Neural cell (in vitro differentiated cells): ENCODE measurements around the gene XRN1.

Source experiments
- CTCF ChIP-seq: fragments of 450-650 bp; IDR thresholded peaks from 2 replicates; pipeline ENCODE4 v1.5.1; 2014; ENCODE audit warnings: antibody characterized with exemption, mild to moderate bottlenecking, moderate library complexity; ENCODE audit not compliant: poor library complexity, severe bottlenecking
- EP300 ChIP-seq: fragments of 450-650 bp; conservative IDR thresholded peaks from 2 replicates; pipeline ENCODE4 v1.6.1; 2014; ENCODE audit warnings: antibody characterized with exemption, mild to moderate bottlenecking, moderate library complexity; ENCODE audit not compliant: poor library complexity, severe bottlenecking
- EZH2 ChIP-seq: fragments of 200-600, 300-800 bp; shearing (Covaris generic), sonication (generic); IDR thresholded peaks from 2 replicates; pipeline ENCODE4 v1.6.1; 2014; ENCODE audit warnings: antibody characterized with exemption, low read length, borderline replicate concordance, mild to moderate bottlenecking; ENCODE audit not compliant: insufficient read depth, poor library complexity, severe bottlenecking
- MXI1 ChIP-seq: fragments of 450-650 bp; conservative IDR thresholded peaks from 2 replicates; pipeline ENCODE4 v1.6.1; 2014; ENCODE audit warnings: antibody characterized with exemption, mild to moderate bottlenecking; ENCODE audit not compliant: poor library complexity, severe bottlenecking
- POLR2AphosphoS5 ChIP-seq: IDR thresholded peaks from 2 replicates; pipeline ENCODE4 v1.6.1; 2012
- RAD21 ChIP-seq: fragments of 450-650 bp; conservative IDR thresholded peaks from 2 replicates; pipeline ENCODE4 v1.6.1; 2014; ENCODE audit warnings: antibody characterized with exemption, mild to moderate bottlenecking, moderate library complexity
- REST ChIP-seq: IDR thresholded peaks from 2 replicates; pipeline ENCODE4 v1.6.1; 2012; ENCODE audit warnings: borderline replicate concordance
- TAF1 ChIP-seq: IDR thresholded peaks from 2 replicates; pipeline ENCODE4 v1.6.1; 2012; ENCODE audit warnings: low read depth

- TF ChIP-seq TAF1, result no peak
- TF ChIP-seq CTCF, result no peak
- TF ChIP-seq POLR2AphosphoS5, result no peak
- no peak for TF ChIP-seq REST
- no peak for TF ChIP-seq EZH2
- TF ChIP-seq MXI1, result no peak
- no peak for TF ChIP-seq RAD21
- TF ChIP-seq EP300, result no peak
Observed at GRCh38 chr3:142467768-142468167, 19.9 kb upstream of the XRN1 start.
